Spinal cord (tissue), 10 donors: ENCODE results near the gene KIF21B. TPM values are rescaled to one million over a fixed set of nuclear protein-coding genes. Genes with fewer than 3 reads are reported as not detected.
A peak's percentile ranks its signal among the peaks of the same experiment; 100 is the strongest.

Experiments used
- DNase-seq, 6 donors: peaks; one replicate each; pipeline versions ENCODE4 v3.0.0 to v3.0.0-alpha.2; 2013 to 2015; ENCODE audit warnings: low spot score in 6 of 6, low read depth in 4 of 6
- H3K27ac ChIP-seq: one replicate; pipeline ENCODE4 v1.5.1; 2013; ENCODE audit warnings: low read depth, low read length, control low read depth
- H3K27me3 ChIP-seq: one replicate; pipeline ENCODE4 v1.6.1; 2013; ENCODE audit warnings: low read length; ENCODE audit not compliant: control insufficient read depth, insufficient read depth
- H3K36me3 ChIP-seq: one replicate; pipeline ENCODE4 v1.6.1; 2013; ENCODE audit warnings: low read length; ENCODE audit not compliant: control insufficient read depth, insufficient read depth
- H3K4me1 ChIP-seq: one replicate; pipeline ENCODE4 v1.6.1; 2013; ENCODE audit warnings: low read length; ENCODE audit not compliant: control insufficient read depth, insufficient read depth
- H3K4me3 ChIP-seq: one replicate; pipeline ENCODE4 v1.5.1; 2013; ENCODE audit warnings: low read depth, low read length, control low read depth
- H3K9me3 ChIP-seq: one replicate; pipeline ENCODE4 v1.6.1; 2013; ENCODE audit warnings: low read length; ENCODE audit not compliant: control insufficient read depth, insufficient read depth
- WGBS: methylation state at CpG from one replicate; pipeline ENCODE4 v1.1.5; 2013; ENCODE audit warnings: missing lambda C conversion rate; ENCODE audit not compliant: insufficient coverage; 5-methylcytosine and 5-hydroxymethylcytosine counted together
- polyA plus RNA-seq, 2 donors: library from polyadenylated mRNA; unstranded; fragments of 120-200 nt; gene quantifications; one replicate each; pipeline ENCODE4 v1.2.1, GENCODE V29; 2013; ENCODE audit not compliant: insufficient read length in 2 of 2
- total RNA-seq, 2 donors: library from RNA; depleted of rRNA in 1 of 2; stranded (reverse); fragments of 120-200 nt in 1 of 2; fragments of >200 nt in 1 of 2; gene quantifications; one replicate each; pipeline versions ENCODE4 v1.2.3 to v1.2.4, GENCODE V29; 2013 to 2014
- donor health status: healthy.

KIF21B gene
- total and polyA plus RNA-seq, 4 donors: 29.9 to 104 (median 70.1) TPM

DNA sequence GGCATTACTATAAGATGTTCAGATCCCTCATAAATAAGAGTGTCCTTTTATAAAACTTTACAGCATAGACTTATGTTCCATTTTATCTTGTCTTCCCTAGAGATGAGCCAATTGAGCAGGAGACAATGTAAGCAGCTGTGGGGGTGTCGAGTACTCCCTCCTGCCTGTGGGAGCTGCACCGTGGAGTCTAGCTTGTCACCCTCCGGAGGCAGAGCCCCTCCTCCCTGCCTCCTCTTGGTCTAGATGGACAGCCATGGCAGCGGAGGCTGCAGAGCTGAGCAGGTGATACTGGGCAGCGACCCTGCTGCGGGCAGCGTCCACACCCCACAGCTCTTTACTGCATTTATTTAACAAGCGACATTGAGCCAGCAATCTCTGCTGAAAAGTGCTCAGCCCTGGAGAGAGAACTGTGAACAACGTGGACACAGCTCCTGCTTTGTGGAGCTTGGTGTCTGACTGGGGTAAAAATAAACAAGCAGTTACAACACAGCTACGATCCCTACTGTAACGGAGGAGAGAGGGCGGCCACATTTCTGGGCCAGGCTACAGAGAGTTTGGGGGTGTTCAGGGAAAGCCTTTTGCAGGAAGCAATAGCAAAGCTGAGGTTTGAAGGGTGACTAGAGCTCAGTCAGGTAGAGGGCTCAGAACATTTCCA lies 12.8 kb upstream of the KIF21B start:
- H3K36me3 ChIP-seq: no peaks in the 10 kb centered on the region
- WGBS: 42% methylated on average over 4 of the region's 12 CpGs
- no peak overlapping the region for H3K27ac ChIP-seq
- DNase-seq: no peak
- no peaks in the 10 kb centered on the region for H3K9me3 ChIP-seq
- H3K27me3 ChIP-seq: no peaks in the 10 kb centered on the region
- peaks cover 26% of the 10 kb centered on the region for H3K4me1 ChIP-seq
- H3K4me3 ChIP-seq: no peak overlapping the region

- WGBS: 64% methylated on average over 4 of the region's 4 CpGs
- Histone ChIP-seq H3K4me3 (no peak overlapping the region), H3K36me3 (no peaks in the 10 kb centered on the region), H3K27ac (no peak overlapping the region), H3K27me3 (no peaks in the 10 kb centered on the region), H3K4me1 (peaks cover 21% of the 10 kb centered on the region), H3K9me3 (no peaks in the 10 kb centered on the region)
- DNase-seq: peak in 1 of 6 donors; percentile 59
These were observed 11.2 kb upstream of the KIF21B start for GRCh38 chr1:201034671-201035070.

DNA sequence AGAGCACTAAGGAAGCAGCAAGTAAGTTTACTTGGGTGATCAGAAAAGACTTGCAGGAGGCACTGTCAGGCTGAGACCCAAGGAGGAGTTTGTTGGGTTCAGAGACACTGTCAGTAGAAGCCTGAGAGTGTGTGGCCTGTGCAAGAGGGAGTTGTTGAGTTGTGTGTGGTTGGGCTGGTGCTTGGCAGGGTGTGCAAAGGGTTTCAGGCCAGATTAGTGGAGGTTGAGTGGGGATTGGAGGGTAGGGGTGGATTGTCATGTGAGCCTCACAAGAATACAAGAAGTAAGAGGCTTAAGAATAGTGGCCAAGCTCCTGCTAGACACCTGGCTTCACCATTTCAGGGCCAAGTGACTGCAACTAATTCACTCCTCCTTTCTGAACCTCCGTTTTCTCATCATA lies 8.9 kb upstream of the KIF21B start:
- WGBS: no CpG with 5 or more reads among the region's 1 CpG
- Histone ChIP-seq H3K9me3 (no peaks in the 10 kb centered on the region), H3K4me3 (no peak overlapping the region), H3K4me1 (peaks cover 10% of the 10 kb centered on the region), H3K27ac (no peak overlapping the region), H3K27me3 (no peaks in the 10 kb centered on the region), H3K36me3 (no peaks in the 10 kb centered on the region)
- DNase-seq: no peak

- 93% methylated on average over 3 of the region's 7 CpGs for WGBS
- Histone ChIP-seq H3K4me3 (no peak overlapping the region), H3K27me3 (no peaks in the 10 kb centered on the region), H3K27ac (no peak overlapping the region), H3K9me3 (no peaks in the 10 kb centered on the region), H3K4me1 (peaks cover 28% of the 10 kb centered on the region), H3K36me3 (no peaks in the 10 kb centered on the region)
- no peak for DNase-seq
These were observed 5.0 kb upstream of the KIF21B start for GRCh38 chr1:201028461-201028889.

DNA sequence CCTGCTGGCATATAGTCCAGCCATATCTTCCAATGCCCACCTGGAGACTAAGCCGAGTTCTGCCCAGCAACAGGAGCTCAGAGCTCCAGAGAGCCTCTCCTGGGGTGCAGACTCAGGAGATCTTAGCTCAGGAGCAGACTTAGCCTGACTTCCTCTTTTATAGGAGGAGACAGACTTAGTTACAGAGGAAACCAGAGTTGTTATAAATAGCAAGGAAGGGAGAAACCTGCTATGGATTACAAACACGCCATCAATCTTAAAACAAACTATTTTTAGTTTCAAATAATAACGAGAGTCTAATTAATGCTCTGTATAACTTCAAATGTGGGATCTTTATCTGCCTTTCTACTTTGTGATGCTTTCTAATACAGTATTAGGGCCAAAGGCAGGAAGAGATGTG lies 3.3 kb upstream of the KIF21B start:
- Histone ChIP-seq H3K36me3 (no peaks in the 10 kb centered on the region), H3K27me3 (peaks cover 2% of the 10 kb centered on the region), H3K9me3 (no peaks in the 10 kb centered on the region), H3K4me3 (no peak overlapping the region), H3K4me1 (peaks cover 42% of the 10 kb centered on the region), H3K27ac (no peak overlapping the region)
- no CpG with 5 or more reads among the region's 3 CpGs for WGBS
- DNase-seq: no peak

- H3K9me3 ChIP-seq: no peaks in the 10 kb centered on the region
- H3K4me1 ChIP-seq: peaks cover 48% of the 10 kb centered on the region
- no peak for DNase-seq
- no peaks in the 10 kb centered on the region for H3K36me3 ChIP-seq
- WGBS: 65% methylated on average over 3 of the region's 3 CpGs
- H3K4me3 ChIP-seq: no peak overlapping the region
- peaks cover 2% of the 10 kb centered on the region for H3K27me3 ChIP-seq
- H3K27ac ChIP-seq: no peak overlapping the region
These were observed 2.7 kb upstream of the KIF21B start for GRCh38 chr1:201026234-201026633.

DNA sequence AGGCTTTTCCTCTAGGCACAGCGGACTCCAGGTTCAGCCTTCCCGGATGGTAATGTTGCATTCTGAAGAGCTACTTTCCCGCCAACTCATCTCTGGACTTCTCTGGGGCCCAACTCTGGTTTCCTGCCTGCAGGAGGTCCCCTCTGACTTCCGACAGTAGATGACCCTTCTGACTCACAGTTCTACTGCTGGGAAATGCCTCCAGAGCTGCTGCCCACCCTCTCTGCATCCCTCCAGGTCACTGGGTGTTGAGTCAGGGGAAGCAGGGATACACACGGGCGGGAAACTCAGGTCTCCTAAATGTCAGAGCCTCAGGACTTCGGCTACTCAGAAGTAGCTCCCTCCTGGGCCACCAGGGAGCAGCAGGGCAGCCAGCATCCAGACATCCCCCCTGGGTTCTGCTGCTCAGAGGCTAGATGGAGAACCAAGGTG lies 2.1 kb upstream of the KIF21B start:
- peaks cover 1% of the 10 kb centered on the region for H3K36me3 ChIP-seq
- peak in 1 of 6 donors; percentile 46 for DNase-seq
- H3K4me1 ChIP-seq: peaks cover 55% of the 10 kb centered on the region
- peaks cover 2% of the 10 kb centered on the region for H3K27me3 ChIP-seq
- no peak overlapping the region for H3K27ac ChIP-seq
- no peak overlapping the region for H3K4me3 ChIP-seq
- H3K9me3 ChIP-seq: no peaks in the 10 kb centered on the region
- WGBS: 56% methylated on average over 7 of the region's 7 CpGs

- Histone ChIP-seq H3K9me3 (no peaks in the 10 kb centered on the region), H3K4me3 (no peak overlapping the region), H3K36me3 (peaks cover 10% of the 10 kb centered on the region), H3K4me1 (peaks cover 65% of the 10 kb centered on the region), H3K27me3 (peaks cover 2% of the 10 kb centered on the region), H3K27ac (no peak overlapping the region)
- WGBS: 100% methylated on average over 1 of the region's 2 CpGs
- DNase-seq: no peak
These were observed 1.1 kb upstream of the KIF21B start for GRCh38 chr1:201024625-201024998.

DNA sequence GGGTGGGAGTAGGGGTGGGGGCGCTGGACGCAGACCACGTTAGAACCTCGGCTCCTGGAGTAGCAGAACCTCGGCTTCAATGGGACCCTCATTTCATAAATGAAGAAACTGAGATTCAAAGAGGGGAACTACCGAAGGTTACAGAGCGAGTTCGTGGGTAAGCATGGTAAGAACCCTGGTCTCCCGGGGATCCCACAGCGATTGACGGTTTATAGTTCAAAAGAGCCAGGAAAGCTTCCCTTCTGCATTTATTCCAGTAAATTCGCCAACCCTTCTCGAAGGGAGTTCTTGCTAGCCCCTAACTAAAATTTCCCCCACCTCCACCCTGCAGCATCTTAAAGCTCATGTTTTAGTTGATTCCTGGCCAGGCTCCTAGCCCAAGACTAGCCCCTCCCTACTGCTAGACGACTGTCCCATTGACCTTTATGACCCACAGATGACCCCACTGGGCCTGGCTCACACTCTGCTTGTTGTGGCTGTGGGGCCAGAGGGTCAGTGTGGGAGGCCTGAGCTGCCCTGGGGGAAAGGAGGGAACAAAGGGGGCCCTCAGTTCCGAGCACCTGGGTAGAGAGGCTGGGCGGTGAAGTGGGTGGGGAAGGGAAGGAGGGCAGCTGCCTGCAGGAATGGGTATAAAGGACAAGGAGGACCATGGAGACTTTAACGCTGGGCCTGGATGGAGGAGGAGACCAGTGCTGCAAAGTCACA lies 558 bp upstream of the KIF21B start:
- Histone ChIP-seq H3K27me3 (peaks cover 2% of the 10 kb centered on the region), H3K9me3 (no peaks in the 10 kb centered on the region), H3K4me3 (peak overlapping the region; percentile 24), H3K4me1 (peaks cover 70% of the 10 kb centered on the region), H3K27ac (peak overlapping the region; percentile 40), H3K36me3 (peaks cover 12% of the 10 kb centered on the region)
- DNase-seq: peak in 1 of 6 donors; percentile 61
- WGBS: 19% methylated on average over 14 of the region's 17 CpGs
